Measurements from ENCODE around the gene AP1G2.

DNA sequence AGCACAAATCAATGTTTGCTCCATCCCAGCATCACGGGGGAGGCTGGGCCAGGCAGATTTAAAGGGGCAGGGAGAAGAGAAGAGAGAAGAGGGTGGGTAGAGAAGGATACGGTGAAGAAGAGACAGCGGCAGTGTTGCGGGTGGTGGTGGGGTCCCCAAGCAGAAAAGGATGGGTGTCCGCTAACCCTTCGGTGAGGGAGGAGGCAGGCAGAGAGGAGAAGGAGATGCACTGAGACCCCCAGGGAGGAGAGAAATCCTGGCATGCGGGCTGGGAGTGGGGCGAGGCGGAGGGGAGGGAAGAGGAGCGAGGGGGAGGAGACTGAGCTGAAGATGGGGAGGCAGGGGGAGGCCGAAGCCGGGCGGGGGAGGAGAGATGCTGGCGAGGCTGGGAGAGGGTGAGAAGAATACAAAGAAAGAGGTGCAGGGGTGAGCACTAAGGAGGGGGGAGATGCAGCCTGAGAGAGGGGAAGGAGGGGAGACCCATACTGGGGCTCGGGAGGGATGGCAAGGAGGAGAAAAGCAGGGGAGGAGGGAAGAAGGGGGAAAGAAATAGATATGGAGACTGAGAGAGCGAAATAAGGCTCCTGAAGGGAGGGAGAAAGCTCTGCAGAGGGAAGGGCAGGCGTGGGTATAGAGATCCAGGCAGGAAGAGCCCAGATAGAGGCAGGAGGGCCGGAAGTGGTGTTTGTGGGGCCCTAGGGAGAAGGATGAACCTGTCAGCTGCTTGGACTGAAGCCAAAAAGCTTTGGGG is 11.1 kb upstream of the AP1G2 start, which contains the start of gene JPH4:
- TF ChIP-seq POLR2A (IDR thresholded peaks at IDR 0.05): no peak
- TF ChIP-seq, protein P1, sequence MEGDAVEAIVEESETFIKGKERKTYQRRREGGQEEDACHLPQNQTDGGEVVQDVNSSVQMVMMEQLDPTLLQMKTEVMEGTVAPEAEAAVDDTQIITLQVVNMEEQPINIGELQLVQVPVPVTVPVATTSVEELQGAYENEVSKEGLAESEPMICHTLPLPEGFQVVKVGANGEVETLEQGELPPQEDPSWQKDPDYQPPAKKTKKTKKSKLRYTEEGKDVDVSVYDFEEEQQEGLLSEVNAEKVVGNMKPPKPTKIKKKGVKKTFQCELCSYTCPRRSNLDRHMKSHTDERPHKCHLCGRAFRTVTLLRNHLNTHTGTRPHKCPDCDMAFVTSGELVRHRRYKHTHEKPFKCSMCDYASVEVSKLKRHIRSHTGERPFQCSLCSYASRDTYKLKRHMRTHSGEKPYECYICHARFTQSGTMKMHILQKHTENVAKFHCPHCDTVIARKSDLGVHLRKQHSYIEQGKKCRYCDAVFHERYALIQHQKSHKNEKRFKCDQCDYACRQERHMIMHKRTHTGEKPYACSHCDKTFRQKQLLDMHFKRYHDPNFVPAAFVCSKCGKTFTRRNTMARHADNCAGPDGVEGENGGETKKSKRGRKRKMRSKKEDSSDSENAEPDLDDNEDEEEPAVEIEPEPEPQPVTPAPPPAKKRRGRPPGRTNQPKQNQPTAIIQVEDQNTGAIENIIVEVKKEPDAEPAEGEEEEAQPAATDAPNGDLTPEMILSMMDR (IDR thresholded peaks at IDR 0.05): no peak

All from thyroid gland (tissue), 4 donors.